Measurements from ENCODE around the gene AGAP1. TPM values are rescaled to one million over a fixed set of nuclear protein-coding genes. Genes with fewer than 3 reads are reported as not detected.

Gene AGAP1
- total RNA-seq, 1 donor from 2014 or later: 39.4 TPM

DNA sequence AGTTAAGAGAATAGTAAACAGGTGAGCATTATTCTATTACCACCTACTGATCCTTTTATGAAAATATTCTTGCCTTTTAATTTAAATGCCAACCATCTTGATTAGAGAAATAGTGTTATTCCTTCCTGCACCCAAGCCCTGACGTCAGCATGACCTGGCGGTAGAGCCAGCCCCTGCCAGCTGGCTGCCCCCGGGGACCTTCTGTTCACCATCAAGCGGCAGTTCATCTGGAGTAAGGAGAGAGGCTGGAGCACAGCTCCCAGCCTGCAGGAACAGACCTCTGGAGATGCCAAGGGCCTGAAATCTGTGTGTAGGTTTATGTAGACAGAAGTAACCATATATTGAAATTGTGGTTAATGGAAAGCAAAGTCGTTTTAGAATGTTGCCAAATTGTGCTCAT, 502.6 kb downstream of the AGAP1 start:
- no peak overlapping the region for H3K4me2 ChIP-seq (ENCODE audit: low read length)
- H3K27me3 ChIP-seq (ENCODE audit: insufficient read depth, low read length): no peaks in the 10 kb centered on the region
- Mint-ChIP-seq H3K27ac (ENCODE audit: unreplicated experiment) (no peak overlapping the region), H3K36me3 (ENCODE audit: low read depth, unreplicated experiment) (peaks cover 3% of the 10 kb centered on the region), H3K27me3 (ENCODE audit: low read depth, unreplicated experiment) (no peaks in the 10 kb centered on the region), H3K4me3 (ENCODE audit: unreplicated experiment) (no peak overlapping the region), H3K4me1 (ENCODE audit: low read depth, unreplicated experiment) (no peaks in the 10 kb centered on the region), H3K9me3 (ENCODE audit: unreplicated experiment) (no peaks in the 10 kb centered on the region)
- no peak overlapping the region for H3K9ac ChIP-seq (ENCODE audit: low read length)
- H2AFZ ChIP-seq (ENCODE audit: low read depth, low read length): no peak overlapping the region
- no peaks in the 10 kb centered on the region for H3K79me2 ChIP-seq (ENCODE audit: insufficient read depth, low read length)
- H3K4me3 ChIP-seq (ENCODE audit: insufficient read depth, low read depth, low read length): no peak overlapping the region
- TF ChIP-seq CTCF (IDR thresholded peaks at IDR 0.05; ENCODE audit: insufficient read depth, low read depth, low read length) (no peak), EZH2 (IDR thresholded peaks at IDR 0.05; ENCODE audit: insufficient read depth, low read length) (no peak)
- H4K20me1 ChIP-seq (ENCODE audit: insufficient read depth, low read length): peaks cover 11% of the 10 kb centered on the region
- FAIRE-seq: no peak
- no peak overlapping the region for H3K27ac ChIP-seq (ENCODE audit: low read depth, low read length)
- H3K36me3 ChIP-seq (ENCODE audit: insufficient read depth, low read length): no peaks in the 10 kb centered on the region
- no peaks in the 10 kb centered on the region for H3K4me1 ChIP-seq (ENCODE audit: insufficient read depth, low read length)
- no peak for DNase-seq (ENCODE audit: low read depth)
- no peaks in the 10 kb centered on the region for H3K9me3 ChIP-seq (ENCODE audit: insufficient read depth, low read depth, low read length)

DNA sequence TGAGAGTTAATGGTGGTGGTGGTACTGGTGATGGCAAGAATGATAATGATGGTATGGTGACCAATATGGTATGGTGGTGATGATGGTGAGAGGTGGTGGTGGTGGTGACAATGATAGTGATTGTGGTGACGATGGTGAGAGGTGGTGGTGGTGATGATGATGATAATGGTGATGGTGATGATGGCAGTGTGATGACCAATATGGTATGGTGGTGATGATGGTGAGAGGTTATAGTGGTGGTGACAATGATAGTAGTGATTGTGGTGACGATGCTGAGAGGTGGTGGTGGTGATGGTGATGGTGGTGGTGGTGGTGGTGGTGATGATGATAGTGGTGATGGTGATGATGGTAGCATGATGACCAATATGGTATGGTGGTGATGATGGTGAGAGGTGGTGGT, 505.2 kb downstream of the AGAP1 start:
- Mint-ChIP-seq H3K9me3 (ENCODE audit: unreplicated experiment) (no peaks in the 10 kb centered on the region), H3K4me3 (ENCODE audit: unreplicated experiment) (no peak overlapping the region), H3K4me1 (ENCODE audit: low read depth, unreplicated experiment) (no peaks in the 10 kb centered on the region), H3K36me3 (ENCODE audit: low read depth, unreplicated experiment) (peaks cover 5% of the 10 kb centered on the region), H3K27ac (ENCODE audit: unreplicated experiment) (no peak overlapping the region), H3K27me3 (ENCODE audit: low read depth, unreplicated experiment) (no peaks in the 10 kb centered on the region)
- no peak overlapping the region for H3K4me2 ChIP-seq (ENCODE audit: low read length)
- H2AFZ ChIP-seq (ENCODE audit: low read depth, low read length): no peak overlapping the region
- no peaks in the 10 kb centered on the region for H3K36me3 ChIP-seq (ENCODE audit: insufficient read depth, low read length)
- no peak overlapping the region for H3K27ac ChIP-seq (ENCODE audit: low read depth, low read length)
- no peaks in the 10 kb centered on the region for H3K79me2 ChIP-seq (ENCODE audit: insufficient read depth, low read length)
- no peaks in the 10 kb centered on the region for H3K4me1 ChIP-seq (ENCODE audit: insufficient read depth, low read length)
- peaks cover 11% of the 10 kb centered on the region for H4K20me1 ChIP-seq (ENCODE audit: insufficient read depth, low read length)
- no peaks in the 10 kb centered on the region for H3K9me3 ChIP-seq (ENCODE audit: insufficient read depth, low read depth, low read length)
- DNase-seq (ENCODE audit: low read depth) (no peak), FAIRE-seq (peak; percentile 20)
- no peaks in the 10 kb centered on the region for H3K27me3 ChIP-seq (ENCODE audit: insufficient read depth, low read length)
- TF ChIP-seq EZH2 (IDR thresholded peaks at IDR 0.05; ENCODE audit: insufficient read depth, low read length) (no peak), CTCF (IDR thresholded peaks at IDR 0.05; ENCODE audit: insufficient read depth, low read depth, low read length) (no peak)
- no peak overlapping the region for H3K9ac ChIP-seq (ENCODE audit: low read length)
- no peak overlapping the region for H3K4me3 ChIP-seq (ENCODE audit: insufficient read depth, low read depth, low read length)

- Mint-ChIP-seq H3K27me3 (ENCODE audit: low read depth, unreplicated experiment) (no peaks in the 10 kb centered on the region), H3K27ac (ENCODE audit: unreplicated experiment) (no peak overlapping the region), H3K4me3 (ENCODE audit: unreplicated experiment) (no peak overlapping the region), H3K36me3 (ENCODE audit: low read depth, unreplicated experiment) (peaks cover 6% of the 10 kb centered on the region), H3K4me1 (ENCODE audit: low read depth, unreplicated experiment) (no peaks in the 10 kb centered on the region), H3K9me3 (ENCODE audit: unreplicated experiment) (no peaks in the 10 kb centered on the region)
- peaks cover 11% of the 10 kb centered on the region for H4K20me1 ChIP-seq (ENCODE audit: insufficient read depth, low read length)
- H2AFZ ChIP-seq (ENCODE audit: low read depth, low read length): no peak overlapping the region
- H3K27me3 ChIP-seq (ENCODE audit: insufficient read depth, low read length): no peaks in the 10 kb centered on the region
- no peak overlapping the region for H3K27ac ChIP-seq (ENCODE audit: low read depth, low read length)
- DNase-seq (ENCODE audit: low read depth) (no peak), FAIRE-seq (no peak)
- no peak overlapping the region for H3K9ac ChIP-seq (ENCODE audit: low read length)
- no peaks in the 10 kb centered on the region for H3K9me3 ChIP-seq (ENCODE audit: insufficient read depth, low read depth, low read length)
- no peak overlapping the region for H3K4me3 ChIP-seq (ENCODE audit: insufficient read depth, low read depth, low read length)
- no peak for TF ChIP-seq EZH2 (IDR thresholded peaks at IDR 0.05; ENCODE audit: insufficient read depth, low read length)
- no peak for TF ChIP-seq CTCF (IDR thresholded peaks at IDR 0.05; ENCODE audit: insufficient read depth, low read depth, low read length)
- H3K4me2 ChIP-seq (ENCODE audit: low read length): no peak overlapping the region
- H3K79me2 ChIP-seq (ENCODE audit: insufficient read depth, low read length): no peaks in the 10 kb centered on the region
- H3K36me3 ChIP-seq (ENCODE audit: insufficient read depth, low read length): no peaks in the 10 kb centered on the region
- no peaks in the 10 kb centered on the region for H3K4me1 ChIP-seq (ENCODE audit: insufficient read depth, low read length)
These were observed 507.5 kb downstream of the AGAP1 start for GRCh38 chr2:236001166-236001828.
